ENCODE data around the gene ARVCF. TPM values are rescaled to one million over a fixed set of nuclear protein-coding genes. Genes with fewer than 3 reads are reported as not detected.

The ARVCF gene
- total RNA-seq, 1 donor from 2014 or later = 25.4 TPM

GRCh38 chr22:19959043-19959586 lies 57.5 kb downstream of the ARVCF start:
- Histone ChIP-seq H3K36me3 (peaks cover 7% of the 10 kb centered on the region), H3K27ac (replicated peaks) (peak overlapping the region; percentile 72), H3K4me3 (peak overlapping the region; percentile 51), H3K27me3 (ENCODE audit: low read depth) (no peaks in the 10 kb centered on the region), H3K4me1 (peaks cover 58% of the 10 kb centered on the region), H3K9me3 (replicated peaks) (no peaks in the 10 kb centered on the region)
- TF ChIP-seq CTCF (IDR thresholded peaks at IDR 0.05; ENCODE audit: borderline replicate concordance) = no peak
- peak; percentile 83 for DNase-seq
- intact Hi-C loops (cut with micrococcal nuclease) = no loop called here

DNA sequence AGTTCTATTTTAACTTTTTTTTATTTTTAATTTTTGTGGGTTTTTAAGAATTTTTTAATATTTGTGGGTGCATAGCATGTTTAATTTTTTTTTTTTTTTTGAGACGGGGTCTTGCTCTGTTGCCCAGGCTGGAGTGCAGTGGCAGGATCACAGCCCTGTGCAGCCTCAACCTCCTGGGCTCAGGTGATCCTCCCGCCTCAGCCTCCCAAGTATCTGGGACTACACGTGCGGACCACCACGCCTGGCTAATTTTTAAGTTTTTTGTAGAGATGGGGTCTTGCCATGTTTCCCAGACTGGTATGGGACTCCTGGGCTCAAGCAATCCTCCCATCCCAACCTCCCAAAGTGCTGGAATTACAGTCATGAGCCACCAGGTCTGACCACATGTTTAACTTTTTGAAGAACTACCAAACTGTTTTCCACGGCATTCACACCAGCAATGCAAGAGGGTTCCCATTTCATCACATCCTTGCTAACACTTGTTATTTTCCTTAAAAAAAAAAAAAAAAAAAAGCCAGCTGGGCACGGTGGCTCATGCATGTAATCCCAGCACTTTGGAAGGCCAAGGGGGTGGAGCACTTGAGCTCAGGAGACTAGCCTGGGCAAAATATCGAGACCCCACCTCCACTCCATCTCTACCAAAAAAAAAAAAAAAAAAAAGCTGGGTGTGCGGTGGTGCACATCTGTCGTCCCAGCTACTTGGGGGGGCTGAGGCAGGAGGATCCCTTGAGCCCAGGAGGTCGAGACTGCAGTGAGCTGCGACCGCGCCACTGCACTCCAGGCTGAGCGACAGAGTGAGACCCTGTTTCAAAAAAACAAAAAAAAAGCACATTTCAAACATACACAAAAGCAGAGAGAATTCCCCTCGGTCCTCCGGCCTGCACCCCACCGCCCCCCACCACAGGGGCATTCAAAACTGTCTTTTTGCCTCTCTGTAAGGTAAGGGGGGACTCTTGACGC lies 58.3 kb downstream of the ARVCF start:
- TF ChIP-seq CTCF (IDR thresholded peaks at IDR 0.05; ENCODE audit: borderline replicate concordance) = no peak
- no peaks in the 10 kb centered on the region for H3K27me3 ChIP-seq (ENCODE audit: low read depth)
- H3K36me3 ChIP-seq = no peaks in the 10 kb centered on the region
- H3K9me3 ChIP-seq (replicated peaks) = no peaks in the 10 kb centered on the region
- H3K4me3 ChIP-seq = peak overlapping the region; percentile 51
- peaks cover 64% of the 10 kb centered on the region for H3K4me1 ChIP-seq
- peak; percentile 18 for DNase-seq
- intact Hi-C loops (cut with micrococcal nuclease) = no loop called here
- peak overlapping the region; percentile 72 for H3K27ac ChIP-seq (replicated peaks)

- H3K4me3 ChIP-seq = no peak overlapping the region
- H3K9me3 ChIP-seq (replicated peaks) = no peaks in the 10 kb centered on the region
- H3K27ac ChIP-seq (replicated peaks) = no peak overlapping the region
- no peak for TF ChIP-seq CTCF (IDR thresholded peaks at IDR 0.05; ENCODE audit: borderline replicate concordance)
- peaks cover 68% of the 10 kb centered on the region for H3K4me1 ChIP-seq
- intact Hi-C loops (cut with micrococcal nuclease) = no loop called here
- H3K36me3 ChIP-seq = no peaks in the 10 kb centered on the region
- DNase-seq = peak; percentile 13
- no peaks in the 10 kb centered on the region for H3K27me3 ChIP-seq (ENCODE audit: low read depth)
These were observed 59.2 kb downstream of the ARVCF start for GRCh38 chr22:19957445-19957844.

GRCh38 chr22:19955241-19956128 lies 61.1 kb downstream of the ARVCF start:
- Histone ChIP-seq H3K9me3 (replicated peaks) (no peaks in the 10 kb centered on the region), H3K27ac (replicated peaks) (peak overlapping the region; percentile 83), H3K27me3 (ENCODE audit: low read depth) (no peaks in the 10 kb centered on the region), H3K4me3 (no peak overlapping the region), H3K36me3 (no peaks in the 10 kb centered on the region), H3K4me1 (peaks cover 63% of the 10 kb centered on the region)
- intact Hi-C loops (cut with micrococcal nuclease) = no loop called here
- no peak for TF ChIP-seq CTCF (IDR thresholded peaks at IDR 0.05; ENCODE audit: borderline replicate concordance)
- DNase-seq = no peak

- H3K4me3 ChIP-seq = peak overlapping the region; percentile 44
- no peaks in the 10 kb centered on the region for H3K27me3 ChIP-seq (ENCODE audit: low read depth)
- H3K9me3 ChIP-seq (replicated peaks) = no peaks in the 10 kb centered on the region
- no peak for DNase-seq
- peaks cover 81% of the 10 kb centered on the region for H3K4me1 ChIP-seq
- intact Hi-C loops (cut with micrococcal nuclease) = no loop called here
- peak overlapping the region; percentile 83 for H3K27ac ChIP-seq (replicated peaks)
- TF ChIP-seq CTCF (IDR thresholded peaks at IDR 0.05; ENCODE audit: borderline replicate concordance) = no peak
- H3K36me3 ChIP-seq = no peaks in the 10 kb centered on the region
These were observed 65.3 kb downstream of the ARVCF start for GRCh38 chr22:19951346-19951745.
